HepG2 (cell line): ENCODE results near the gene DISP1. TPM values are rescaled to one million over a fixed set of nuclear protein-coding genes. Genes with fewer than 3 reads are reported as not detected.

Experiments
- ATM ChIP-seq: fragments of 450-650 bp; IDR thresholded peaks from 2 replicates; pipeline ENCODE4 v1.7.1; 2017; ENCODE audit warnings: mild to moderate bottlenecking, borderline replicate concordance
- HHEX ChIP-seq: IDR thresholded peaks from 2 replicates; pipeline ENCODE4 v1.6.1; 2016; ENCODE audit warnings: control low read depth
- HNF1A ChIP-seq, 2 experiments: sonication (generic) in 1 of 2; formaldehyde crosslinking in 1 of 2; IDR thresholded peaks; 2 replicates each; pipeline versions ENCODE4 v1.4.0 to v1.6.1; 2016 to 2020; ENCODE audit warnings: borderline replicate concordance in 1 of 2, low read depth in 1 of 2, mild to moderate bottlenecking in 1 of 2, missing genetic modification reagents in 1 of 2
- HNRNPK ChIP-seq: fragments of 200-400 bp; formaldehyde crosslinking; IDR thresholded peaks from 2 replicates; pipeline ENCODE4 v1.6.1; 2018; ENCODE audit warnings: low read length, low read depth, moderate library complexity, mild to moderate bottlenecking; ENCODE audit not compliant: poor library complexity, severe bottlenecking
- KAT7 ChIP-seq: IDR thresholded peaks from 2 replicates; pipeline ENCODE4 v1.6.1; 2018; ENCODE audit warnings: borderline replicate concordance, missing compliant biosample characterization
- KLF15 ChIP-seq: sonication (generic); formaldehyde crosslinking; IDR thresholded peaks from 2 replicates; pipeline ENCODE4 v1.8.1; 2023; ENCODE audit warnings: borderline replicate concordance, mild to moderate bottlenecking, inconsistent platforms, missing genetic modification reagents, mixed read lengths
- KLF16 ChIP-seq, 2 experiments: sonication (generic) in 1 of 2; formaldehyde crosslinking in 1 of 2; IDR thresholded peaks; 2 replicates each; pipeline versions ENCODE4 v1.6.1 to v1.8.0; 2016 to 2023; ENCODE audit warnings: missing genetic modification reagents in 2 of 2, missing compliant biosample characterization in 1 of 2
- KMT2B ChIP-seq: IDR thresholded peaks from 2 replicates; pipeline ENCODE4 v1.6.1; 2016; ENCODE audit warnings: missing genetic modification reagents, missing compliant biosample characterization
- MAFK ChIP-seq, 2 experiments: IDR thresholded peaks in 1 of 2; conservative IDR thresholded peaks in 1 of 2; 2 replicates each; pipeline ENCODE4 v1.6.1; 2011; ENCODE audit warnings: improper control_type of control experiment in 2 of 2, low read length in 2 of 2
- MEF2D ChIP-seq: sonication (generic); formaldehyde crosslinking; IDR thresholded peaks from 2 replicates; pipeline ENCODE4 v1.5.1; 2020; ENCODE audit warnings: mild to moderate bottlenecking, missing genetic modification reagents
- PPARG ChIP-seq: conservative IDR thresholded peaks from 2 replicates; pipeline ENCODE4 v1.6.1; 2016; ENCODE audit warnings: missing biosample characterization, missing genetic modification reagents
- SMAD3 ChIP-seq: sonication (generic); formaldehyde crosslinking; IDR thresholded peaks from 2 replicates; pipeline ENCODE4 v1.4.0; 2020; ENCODE audit warnings: missing genetic modification reagents
- ZNF589 ChIP-seq: sonication (generic); formaldehyde crosslinking; conservative IDR thresholded peaks from 2 replicates; pipeline ENCODE4 v1.8.0; 2022; ENCODE audit warnings: mild to moderate bottlenecking, moderate library complexity, missing genetic modification reagents
- ZNF615 ChIP-seq: sonication (generic); formaldehyde crosslinking; IDR thresholded peaks from 2 replicates; pipeline ENCODE4 v1.5.0; 2020; ENCODE audit warnings: mild to moderate bottlenecking, missing genetic modification reagents, borderline replicate concordance
- polyA plus RNA-seq, 8 experiments: library from polyadenylated mRNA; depleted of rRNA in 3 of 8; stranded (reverse) in 7 of 8; unstranded in 1 of 8; fragments of >200 nt; fragmentation: Illumina TruSeq in 4 of 8; extraction: Trizol in 4 of 8; gene quantifications; 2 replicates each; pipeline versions ENCODE4 v1.2.1 to v1.2.3, GENCODE V29; 2011 to 2016; ENCODE audit warnings: low read depth in 4 of 8, missing spikeins in 1 of 8, mixed read lengths in 1 of 8; ENCODE audit not compliant: insufficient read depth in 1 of 8
- total RNA-seq, 5 experiments: library from RNA; depleted of rRNA; stranded (reverse); fragments of >200 nt; fragmentation: Illumina TruSeq; extraction: Trizol; gene quantifications; 2 replicates each; pipeline ENCODE4 v1.2.3, GENCODE V29; 2016; ENCODE audit warnings: low read depth in 1 of 5
- TF ChIP-seq, protein P1 (sequence below): sonication (generic); formaldehyde crosslinking; IDR thresholded peaks from 2 replicates; pipeline ENCODE4 v1.4.0; 2020; ENCODE audit warnings: missing genetic modification reagents
- TF ChIP-seq, protein P2 (sequence below): sonication (generic); formaldehyde crosslinking; IDR thresholded peaks from 2 replicates; pipeline ENCODE4 v1.5.0; 2020; ENCODE audit warnings: missing genetic modification reagents, mild to moderate bottlenecking, borderline replicate concordance
- TF ChIP-seq, protein P3 (sequence below): sonication (generic); formaldehyde crosslinking; IDR thresholded peaks from 2 replicates; pipeline ENCODE4 v1.4.0; 2020; ENCODE audit warnings: mild to moderate bottlenecking, missing genetic modification reagents
- TF ChIP-seq, protein P4 (sequence below): sonication (generic); formaldehyde crosslinking; IDR thresholded peaks from 2 replicates; pipeline ENCODE4 v1.5.1; 2020; ENCODE audit warnings: missing genetic modification reagents, mild to moderate bottlenecking, borderline replicate concordance

DISP1 gene
- total and polyA plus RNA-seq, 2 of the 13 experiments (the other 11 are each of a cell fraction or from before 2014, with no cell fraction given): 1.9 to 2.0 TPM

- TF ChIP-seq ZNF589 (CRISPR knock-in tag) (no peak), ATM (no peak), KLF15 (CRISPR knock-in tag) (no peak), PPARG (CRISPR knock-in tag) (no peak), KMT2B (peak; percentile 93), ZNF615 (CRISPR knock-in tag) (no peak), KLF16 (CRISPR knock-in tag; IDR thresholded peaks at IDR 0.05) (peak in 1 of 2 experiments; percentile 20; a peak in 2 of 4 replicates), SMAD3 (no peak), KAT7 (CRISPR knock-in tag) (0 out of 2 replicates have a peak, but pooled peaks have one; percentile 60), HNRNPK (no peak), HHEX (no peak), MEF2D (no peak), HNF1A (IDR thresholded peaks at IDR 0.05; ENCODE audit: low read depth) (no peak), HNF1A (CRISPR knock-in tag; IDR thresholded peaks at IDR 0.05; ENCODE audit: borderline replicate concordance) (no peak), MAFK (conservative IDR thresholded peaks at IDR 0.05 in 1 of 2, IDR thresholded peaks at IDR 0.05 in 1 of 2; ENCODE audit: low read length in 2 of 2) (no peak)
- TF ChIP-seq, protein P1, sequence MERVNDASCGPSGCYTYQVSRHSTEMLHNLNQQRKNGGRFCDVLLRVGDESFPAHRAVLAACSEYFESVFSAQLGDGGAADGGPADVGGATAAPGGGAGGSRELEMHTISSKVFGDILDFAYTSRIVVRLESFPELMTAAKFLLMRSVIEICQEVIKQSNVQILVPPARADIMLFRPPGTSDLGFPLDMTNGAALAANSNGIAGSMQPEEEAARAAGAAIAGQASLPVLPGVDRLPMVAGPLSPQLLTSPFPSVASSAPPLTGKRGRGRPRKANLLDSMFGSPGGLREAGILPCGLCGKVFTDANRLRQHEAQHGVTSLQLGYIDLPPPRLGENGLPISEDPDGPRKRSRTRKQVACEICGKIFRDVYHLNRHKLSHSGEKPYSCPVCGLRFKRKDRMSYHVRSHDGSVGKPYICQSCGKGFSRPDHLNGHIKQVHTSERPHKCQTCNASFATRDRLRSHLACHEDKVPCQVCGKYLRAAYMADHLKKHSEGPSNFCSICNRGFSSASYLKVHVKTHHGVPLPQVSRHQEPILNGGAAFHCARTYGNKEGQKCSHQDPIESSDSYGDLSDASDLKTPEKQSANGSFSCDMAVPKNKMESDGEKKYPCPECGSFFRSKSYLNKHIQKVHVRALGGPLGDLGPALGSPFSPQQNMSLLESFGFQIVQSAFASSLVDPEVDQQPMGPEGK (CRISPR knock-in tag): no peak
- TF ChIP-seq, protein P2, sequence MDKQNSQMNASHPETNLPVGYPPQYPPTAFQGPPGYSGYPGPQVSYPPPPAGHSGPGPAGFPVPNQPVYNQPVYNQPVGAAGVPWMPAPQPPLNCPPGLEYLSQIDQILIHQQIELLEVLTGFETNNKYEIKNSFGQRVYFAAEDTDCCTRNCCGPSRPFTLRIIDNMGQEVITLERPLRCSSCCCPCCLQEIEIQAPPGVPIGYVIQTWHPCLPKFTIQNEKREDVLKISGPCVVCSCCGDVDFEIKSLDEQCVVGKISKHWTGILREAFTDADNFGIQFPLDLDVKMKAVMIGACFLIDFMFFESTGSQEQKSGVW (CRISPR knock-in tag): no peak
- TF ChIP-seq, protein P3, sequence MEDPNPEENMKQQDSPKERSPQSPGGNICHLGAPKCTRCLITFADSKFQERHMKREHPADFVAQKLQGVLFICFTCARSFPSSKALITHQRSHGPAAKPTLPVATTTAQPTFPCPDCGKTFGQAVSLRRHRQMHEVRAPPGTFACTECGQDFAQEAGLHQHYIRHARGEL: no peak
- TF ChIP-seq, protein P4, sequence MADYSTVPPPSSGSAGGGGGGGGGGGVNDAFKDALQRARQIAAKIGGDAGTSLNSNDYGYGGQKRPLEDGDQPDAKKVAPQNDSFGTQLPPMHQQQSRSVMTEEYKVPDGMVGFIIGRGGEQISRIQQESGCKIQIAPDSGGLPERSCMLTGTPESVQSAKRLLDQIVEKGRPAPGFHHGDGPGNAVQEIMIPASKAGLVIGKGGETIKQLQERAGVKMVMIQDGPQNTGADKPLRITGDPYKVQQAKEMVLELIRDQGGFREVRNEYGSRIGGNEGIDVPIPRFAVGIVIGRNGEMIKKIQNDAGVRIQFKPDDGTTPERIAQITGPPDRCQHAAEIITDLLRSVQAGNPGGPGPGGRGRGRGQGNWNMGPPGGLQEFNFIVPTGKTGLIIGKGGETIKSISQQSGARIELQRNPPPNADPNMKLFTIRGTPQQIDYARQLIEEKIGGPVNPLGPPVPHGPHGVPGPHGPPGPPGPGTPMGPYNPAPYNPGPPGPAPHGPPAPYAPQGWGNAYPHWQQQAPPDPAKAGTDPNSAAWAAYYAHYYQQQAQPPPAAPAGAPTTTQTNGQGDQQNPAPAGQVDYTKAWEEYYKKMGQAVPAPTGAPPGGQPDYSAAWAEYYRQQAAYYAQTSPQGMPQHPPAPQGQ (CRISPR knock-in tag): no peak
Measured at GRCh38 chr1:222814536-222815439, at the start of gene DISP1 (continued).
